ENCODE measurements around the gene ACOXL.

Gene ACOXL

DNA sequence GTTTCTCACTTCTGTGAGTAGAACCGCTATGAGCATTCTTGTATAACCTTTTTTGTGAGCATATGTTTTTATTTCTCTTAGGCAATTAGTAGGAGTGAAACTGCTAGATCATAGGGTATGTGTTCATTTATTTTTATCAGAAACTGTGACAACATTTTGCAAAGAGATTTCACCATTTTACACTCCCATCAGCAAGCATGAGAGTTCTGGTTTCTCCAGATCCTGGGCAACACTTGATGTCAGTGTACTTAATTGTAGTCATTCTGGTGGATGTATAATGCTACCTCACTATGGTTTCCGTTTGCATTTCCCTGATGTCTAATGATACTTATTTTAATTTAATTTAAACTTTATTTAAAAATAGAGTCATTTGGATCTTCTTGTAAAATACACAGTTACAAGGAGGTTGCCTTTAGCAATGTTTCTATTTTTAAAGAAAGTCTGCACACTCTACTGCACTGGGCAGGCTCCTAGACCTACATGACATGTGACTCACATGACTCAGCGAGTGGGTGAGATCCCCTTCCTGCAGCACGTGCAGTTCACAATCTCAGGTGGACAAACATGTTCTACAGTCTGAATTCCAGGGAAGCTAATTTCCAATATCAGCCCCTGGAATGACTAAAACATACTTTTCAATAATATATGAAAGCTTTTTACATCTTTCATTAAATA lies 261.3 kb downstream of the ACOXL start:
- no peak overlapping the region for H3K27ac ChIP-seq
- TF ChIP-seq, protein P1, sequence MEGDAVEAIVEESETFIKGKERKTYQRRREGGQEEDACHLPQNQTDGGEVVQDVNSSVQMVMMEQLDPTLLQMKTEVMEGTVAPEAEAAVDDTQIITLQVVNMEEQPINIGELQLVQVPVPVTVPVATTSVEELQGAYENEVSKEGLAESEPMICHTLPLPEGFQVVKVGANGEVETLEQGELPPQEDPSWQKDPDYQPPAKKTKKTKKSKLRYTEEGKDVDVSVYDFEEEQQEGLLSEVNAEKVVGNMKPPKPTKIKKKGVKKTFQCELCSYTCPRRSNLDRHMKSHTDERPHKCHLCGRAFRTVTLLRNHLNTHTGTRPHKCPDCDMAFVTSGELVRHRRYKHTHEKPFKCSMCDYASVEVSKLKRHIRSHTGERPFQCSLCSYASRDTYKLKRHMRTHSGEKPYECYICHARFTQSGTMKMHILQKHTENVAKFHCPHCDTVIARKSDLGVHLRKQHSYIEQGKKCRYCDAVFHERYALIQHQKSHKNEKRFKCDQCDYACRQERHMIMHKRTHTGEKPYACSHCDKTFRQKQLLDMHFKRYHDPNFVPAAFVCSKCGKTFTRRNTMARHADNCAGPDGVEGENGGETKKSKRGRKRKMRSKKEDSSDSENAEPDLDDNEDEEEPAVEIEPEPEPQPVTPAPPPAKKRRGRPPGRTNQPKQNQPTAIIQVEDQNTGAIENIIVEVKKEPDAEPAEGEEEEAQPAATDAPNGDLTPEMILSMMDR (conservative IDR thresholded peaks at IDR 0.05), result no peak

DNA sequence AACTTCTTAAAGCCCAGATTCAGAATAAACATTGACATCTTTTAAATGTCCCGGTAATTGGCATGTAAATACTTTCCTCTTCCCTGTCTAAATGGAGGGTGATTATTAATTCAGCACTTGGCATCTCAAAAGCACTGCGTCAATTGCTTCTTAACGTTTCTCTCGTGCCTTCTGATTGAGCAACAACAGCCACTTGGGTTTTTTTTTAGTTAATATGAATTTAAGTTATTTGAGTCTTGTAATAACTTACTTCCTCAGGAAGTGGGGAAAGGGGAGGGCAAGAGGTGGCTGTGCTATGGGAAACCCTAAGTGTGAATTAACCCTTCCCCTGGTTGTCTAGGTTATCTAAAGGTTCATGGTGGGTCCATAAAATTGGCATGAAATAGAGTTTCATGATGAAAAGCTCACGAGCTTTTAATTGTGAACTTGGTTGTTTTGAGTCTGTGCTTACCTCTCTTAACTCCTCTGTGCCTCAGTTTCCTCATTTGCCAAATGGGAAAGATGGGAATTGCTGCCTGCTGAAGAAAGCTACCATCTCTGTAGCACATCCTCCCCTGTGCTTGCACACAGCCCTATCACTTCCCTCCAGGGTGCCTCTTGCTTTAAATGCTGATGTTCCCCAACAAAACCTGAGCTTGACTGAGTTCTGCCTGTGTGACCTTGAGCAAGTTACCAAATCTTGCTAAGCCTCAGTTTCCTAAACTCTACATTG lies 262.0 kb downstream of the ACOXL start:
- no peak overlapping the region for H3K27ac ChIP-seq
- TF ChIP-seq, protein P1 (conservative IDR thresholded peaks at IDR 0.05), result no peak

DNA sequence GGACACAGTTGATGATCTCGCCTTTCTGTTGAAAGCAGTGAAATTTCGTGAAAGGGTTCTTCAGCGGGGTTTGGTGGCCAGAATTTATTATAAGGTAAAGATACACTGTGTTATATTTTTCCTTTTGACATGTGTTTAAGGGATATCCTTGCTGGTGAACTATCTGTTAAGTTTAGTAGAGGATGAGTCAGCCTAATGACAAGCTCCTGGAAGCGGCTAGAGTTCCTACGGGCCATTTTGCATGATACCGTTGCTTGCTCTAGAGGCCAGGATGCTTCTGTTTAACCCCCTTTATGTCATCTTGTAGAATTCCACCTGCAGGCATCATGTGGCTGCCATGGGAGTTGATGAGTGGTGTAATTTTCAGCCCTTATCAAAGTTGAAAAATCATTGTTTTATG lies 263.5 kb downstream of the ACOXL start:
- TF ChIP-seq, protein P1 (conservative IDR thresholded peaks at IDR 0.05), result no peak
- no peak overlapping the region for H3K27ac ChIP-seq

DNA sequence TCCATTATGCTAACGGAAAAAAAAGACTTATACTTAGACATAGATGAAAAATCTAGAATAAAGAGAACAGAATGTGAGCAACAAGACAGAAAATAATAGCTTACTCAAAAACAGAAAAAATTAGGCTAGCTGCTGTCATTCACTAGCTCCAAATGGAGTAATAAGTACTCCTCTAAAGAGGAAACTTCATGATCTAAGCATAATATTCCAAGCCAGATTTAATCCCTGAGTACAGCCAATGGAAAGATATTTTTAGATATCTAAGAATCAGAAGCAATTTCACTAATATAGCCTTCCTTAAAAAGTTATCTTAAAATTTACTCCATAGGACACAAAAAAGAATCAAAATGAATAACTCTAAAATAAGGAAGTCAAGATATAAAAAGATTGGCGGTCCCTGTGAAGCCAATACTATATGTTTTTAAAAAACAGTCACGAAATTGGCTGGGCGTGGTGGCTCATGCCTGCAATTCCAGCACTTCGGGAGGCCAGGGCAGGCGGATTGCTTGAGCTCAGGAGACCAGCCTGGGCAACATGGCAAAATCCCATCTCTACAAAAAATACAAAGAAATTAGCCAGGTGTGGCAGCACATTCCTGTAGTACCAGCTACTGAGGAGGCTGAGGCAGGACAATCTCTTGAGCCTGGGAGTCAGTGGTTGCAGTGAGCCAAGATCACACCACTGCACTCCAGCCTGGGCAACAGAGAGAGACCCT lies 265.1 kb downstream of the ACOXL start:
- TF ChIP-seq, protein P1 (conservative IDR thresholded peaks at IDR 0.05), result no peak
- H3K27ac ChIP-seq, result no peak overlapping the region

DNA sequence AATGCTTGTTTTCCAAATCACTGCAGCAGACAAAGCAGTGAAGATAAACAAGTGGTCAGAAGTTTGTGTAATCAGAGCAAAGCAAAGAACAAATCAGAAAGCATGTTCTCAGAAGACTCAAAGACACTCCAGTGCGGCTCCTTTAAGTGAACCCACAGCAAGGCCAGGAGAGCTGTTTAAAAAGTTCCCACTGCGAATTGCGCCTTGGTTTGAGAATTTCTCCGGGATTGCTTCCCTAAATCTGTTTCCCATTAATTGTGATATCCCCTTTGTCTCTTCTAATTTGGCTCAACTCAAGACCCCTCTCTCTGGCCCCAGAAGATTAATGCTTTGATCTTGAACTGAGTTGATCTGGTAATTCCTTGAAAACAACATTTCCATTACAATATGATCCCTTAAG lies 265.9 kb downstream of the ACOXL start:
- H3K27ac ChIP-seq, result no peak overlapping the region
- TF ChIP-seq, protein P1 (conservative IDR thresholded peaks at IDR 0.05), result no peak

DNA sequence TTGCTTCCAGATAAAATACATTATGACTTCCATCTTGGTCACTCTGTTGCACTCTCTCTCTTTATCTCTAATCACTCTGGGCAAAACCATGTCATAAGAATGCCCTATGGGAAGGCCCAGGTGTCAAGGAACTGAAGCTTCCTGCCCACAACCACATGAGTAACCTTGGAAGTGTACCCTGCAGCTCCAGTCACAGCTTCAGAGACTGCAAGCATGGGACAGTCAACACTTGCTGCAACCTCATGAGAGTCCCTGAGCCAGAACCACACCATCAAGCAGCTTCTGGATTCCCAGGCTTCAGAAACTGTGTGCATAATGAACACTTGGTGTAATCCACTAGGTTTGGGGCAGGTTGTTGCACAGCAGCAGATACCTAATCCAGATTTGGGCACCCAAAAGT lies 267.3 kb downstream of the ACOXL start:
- no peak overlapping the region for H3K27ac ChIP-seq
- TF ChIP-seq, protein P1 (conservative IDR thresholded peaks at IDR 0.05), result no peak

DNA sequence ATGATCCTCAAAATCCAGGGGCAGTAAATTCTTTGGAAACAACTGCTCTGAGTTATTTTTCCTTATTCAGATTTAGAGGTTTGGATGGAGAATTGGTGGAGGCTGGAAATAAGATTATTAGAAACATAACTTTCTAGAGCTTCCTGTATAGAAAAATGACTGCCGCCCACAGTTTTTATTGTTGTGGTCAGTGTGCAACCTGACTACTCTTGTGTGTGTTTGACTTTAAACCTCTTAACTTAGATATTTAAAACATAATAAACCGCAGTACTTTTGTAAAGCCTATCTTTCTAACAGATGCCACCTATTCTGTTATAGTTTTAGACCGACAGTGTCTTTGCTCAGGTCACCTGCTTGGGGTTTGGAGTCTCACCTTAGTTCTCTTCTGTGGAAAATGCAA lies 272.9 kb downstream of the ACOXL start:
- no peak overlapping the region for H3K27ac ChIP-seq
- TF ChIP-seq, protein P1 (conservative IDR thresholded peaks at IDR 0.05), result no peak

All from VCaP (cell line).